ENCODE measurements around the gene POLR2L. TPM values are rescaled to one million over a fixed set of nuclear protein-coding genes. Genes with fewer than 3 reads are reported as not detected.

POLR2L gene
- total and polyA plus RNA-seq, 2 of the 13 experiments (the other 11 are each of a cell fraction or from before 2014, with no cell fraction given): 104 to 114 TPM

- TF ChIP-seq ZNF121 (CRISPR knock-in tag; IDR thresholded peaks at IDR 0.05) (no peak), PITX1 (CRISPR knock-in tag; IDR thresholded peaks at IDR 0.05) (peak; percentile 33; the same call in 1 of the 2 replicates), ZNF44 (CRISPR knock-in tag; IDR thresholded peaks at IDR 0.05) (no peak), THAP11 (CRISPR knock-in tag; IDR thresholded peaks at IDR 0.05) (peak; percentile 98), ZBTB7B (CRISPR knock-in tag; IDR thresholded peaks at IDR 0.05) (peak; percentile 53; the same call in 1 of the 2 replicates), ZNF256 (CRISPR knock-in tag; conservative IDR thresholded peaks at IDR 0.05) (no peak), ZNF780A (CRISPR knock-in tag; IDR thresholded peaks at IDR 0.05) (peak; percentile 57; the same call in 1 of the 2 replicates), SOX5 (CRISPR knock-in tag; IDR thresholded peaks at IDR 0.05; ENCODE audit: borderline replicate concordance) (peak; percentile 27; the same call in 1 of the 2 replicates), IRF1 (CRISPR knock-in tag; IDR thresholded peaks at IDR 0.05; ENCODE audit: low read depth) (no peak), SRSF9 (IDR thresholded peaks at IDR 0.05; ENCODE audit: borderline replicate concordance, insufficient read depth, low read depth, low read length, poor library complexity, severe bottlenecking) (no peak), HNRNPLL (IDR thresholded peaks at IDR 0.05; ENCODE audit: low read depth, low read length, poor library complexity, severe bottlenecking) (peak; percentile 64), SSRP1 (CRISPR knock-in tag; IDR thresholded peaks at IDR 0.05) (no peak), CHD4 (IDR thresholded peaks at IDR 0.05; ENCODE audit: borderline replicate concordance, low read length) (no peak), SMYD3 (CRISPR knock-in tag; IDR thresholded peaks at IDR 0.05) (peak; percentile 68; the same call in 1 of the 2 replicates), ZMYM3 (CRISPR knock-in tag; IDR thresholded peaks at IDR 0.05) (no peak), CAMTA2 (CRISPR knock-in tag; IDR thresholded peaks at IDR 0.05; ENCODE audit: borderline replicate concordance) (peak; percentile 4; the same call in 1 of the 2 replicates), BATF2 (CRISPR knock-in tag; IDR thresholded peaks at IDR 0.05) (peak; percentile 54; the same call in 1 of the 2 replicates), ZNF574 (CRISPR knock-in tag; IDR thresholded peaks at IDR 0.05) (peak; percentile 93), ZEB1 (IDR thresholded peaks at IDR 0.05; ENCODE audit: insufficient replicate concordance, low read depth) (no peak), ZBTB14 (CRISPR knock-in tag; IDR thresholded peaks at IDR 0.05) (peak; percentile 74), NFYC (CRISPR knock-in tag; IDR thresholded peaks at IDR 0.05) (peak; percentile 90), FOXO4 (CRISPR knock-in tag; conservative IDR thresholded peaks at IDR 0.05) (no peak), FOXA1 (IDR thresholded peaks at IDR 0.05) (no peak), FOXA1 (CRISPR knock-in tag; IDR thresholded peaks at IDR 0.05) (no peak; the same call in 1 of the 2 replicates)
These were observed 32.9 kb downstream of the POLR2L start, which contains the start of gene RPLP2 (continued) for GRCh38 chr11:809287-810039.
